CD14-positive monocyte (primary cell): ENCODE data around the gene ARHGEF9. TPM values are rescaled to one million over a fixed set of nuclear protein-coding genes. Genes with fewer than 3 reads are reported as not detected.

ENCODE experiments used
- DNase-seq, 3 donors: peaks; one replicate each; pipeline ENCODE4 v3.0.0-alpha.2; 2011 to 2022
- H2AFZ ChIP-seq: 2 replicates; pipeline ENCODE4 v1.6.0; 2012; ENCODE audit warnings: mild to moderate bottlenecking, low read depth, low read length, inconsistent platforms; ENCODE audit not compliant: insufficient read depth, poor library complexity, severe bottlenecking
- H3K27ac ChIP-seq, 2 donors: 1 replicate in 1 of 2; 2 replicates in 1 of 2; pipeline ENCODE4 v1.5.1; 2012 to 2013; ENCODE audit warnings: low read length in 2 of 2, control low read depth in 1 of 2, inconsistent platforms in 1 of 2, low read depth in 1 of 2, mild to moderate bottlenecking in 1 of 2
- H3K27me3 ChIP-seq, 2 donors: one replicate each; pipeline versions ENCODE4 v1.6.0 to v1.6.1; 2011 to 2013; ENCODE audit warnings: low read length in 2 of 2; ENCODE audit not compliant: control insufficient read depth in 2 of 2, insufficient read depth in 2 of 2
- H3K36me3 ChIP-seq, 2 donors: replicated peaks in 1 of 2; 1 replicate in 1 of 2; 2 replicates in 1 of 2; pipeline versions ENCODE4 v1.5.1 to v1.6.1; 2012 to 2013; ENCODE audit warnings: low read length in 2 of 2, control low read depth in 1 of 2, inconsistent platforms in 1 of 2, mild to moderate bottlenecking in 1 of 2; ENCODE audit not compliant: insufficient read depth in 2 of 2, control insufficient read depth in 1 of 2
- H3K4me1 ChIP-seq, 2 donors: 1 replicate in 1 of 2; 2 replicates in 1 of 2; pipeline versions ENCODE4 v1.5.1 to v1.6.1; 2012 to 2013; ENCODE audit warnings: low read length in 2 of 2, control low read depth in 1 of 2, inconsistent platforms in 1 of 2, mild to moderate bottlenecking in 1 of 2, moderate library complexity in 1 of 2; ENCODE audit not compliant: insufficient read depth in 2 of 2, control insufficient read depth in 1 of 2
- H3K4me2 ChIP-seq: replicated peaks from 2 replicates; pipeline ENCODE3; 2012; ENCODE audit warnings: low read length, moderate library complexity, mild to moderate bottlenecking; ENCODE audit not compliant: poor library complexity, severe bottlenecking; ENCODE audit errors: extremely low read depth
- H3K4me3 ChIP-seq, 3 experiments: fragments of 200-600 bp in 1 of 3; sonication (generic) in 1 of 3; replicated peaks in 1 of 3; 1 replicate in 2 of 3; 2 replicates in 1 of 3; pipeline ENCODE4 v1.5.1; 2011 to 2013; ENCODE audit warnings: low read length in 3 of 3, mild to moderate bottlenecking in 3 of 3, control low read depth in 2 of 3, low read depth in 2 of 3, inconsistent platforms in 1 of 3, moderate library complexity in 1 of 3
- H3K79me2 ChIP-seq: 2 replicates; pipeline ENCODE4 v1.6.0; 2012; ENCODE audit warnings: mild to moderate bottlenecking, control low read depth, inconsistent platforms, low read length, moderate library complexity; ENCODE audit not compliant: insufficient read depth
- H3K9ac ChIP-seq: 2 replicates; pipeline ENCODE4 v1.6.0; 2017; ENCODE audit warnings: low read length, mild to moderate bottlenecking; ENCODE audit not compliant: insufficient read depth, poor library complexity, severe bottlenecking
- H3K9me3 ChIP-seq, 2 donors: replicated peaks in 1 of 2; 1 replicate in 1 of 2; 2 replicates in 1 of 2; pipeline versions ENCODE4 v1.5.1 to v1.6.1; 2012 to 2013; ENCODE audit warnings: low read length in 2 of 2, control low read depth in 1 of 2; ENCODE audit not compliant: control insufficient read depth in 1 of 2, insufficient read depth in 1 of 2
- H4K20me1 ChIP-seq: 2 replicates; pipeline ENCODE4 v1.6.0; 2012; ENCODE audit warnings: mild to moderate bottlenecking, low read length, control low read depth, moderate library complexity; ENCODE audit not compliant: insufficient read depth
- H3K27ac Mint-ChIP-seq, 7 donors: one replicate each; pipeline ENCODE4 v1.8.0; 2020; ENCODE audit warnings: mild to moderate bottlenecking in 7 of 7, mixed read lengths in 7 of 7, moderate library complexity in 6 of 7, inconsistent platforms in 2 of 7
- H3K27me3 Mint-ChIP-seq, 3 donors: one replicate each; pipeline ENCODE4 v1.8.0; 2021 to 2022; ENCODE audit warnings: low read depth in 3 of 3, mild to moderate bottlenecking in 3 of 3, mixed read lengths in 3 of 3, moderate library complexity in 3 of 3, inconsistent platforms in 1 of 3
- H3K36me3 Mint-ChIP-seq, 2 donors: one replicate each; pipeline ENCODE4 v1.8.0; 2020; ENCODE audit warnings: mixed read lengths in 2 of 2, inconsistent platforms in 1 of 2, mild to moderate bottlenecking in 1 of 2
- H3K4me1 Mint-ChIP-seq: one replicate; pipeline ENCODE4 v1.8.0; 2020; ENCODE audit warnings: mild to moderate bottlenecking, mixed read lengths
- H3K4me3 Mint-ChIP-seq, 2 donors: one replicate each; pipeline ENCODE4 v1.8.0; 2020; ENCODE audit warnings: mild to moderate bottlenecking in 2 of 2, mixed read lengths in 2 of 2, moderate library complexity in 1 of 2
- H3K9me3 Mint-ChIP-seq, 7 donors: one replicate each; pipeline ENCODE4 v1.8.0; 2020 to 2022; ENCODE audit warnings: mixed read lengths in 7 of 7, mild to moderate bottlenecking in 6 of 7, moderate library complexity in 6 of 7, inconsistent platforms in 2 of 7
- WGBS: methylation state at CpG from one replicate; pipeline ENCODE4 v1.1.5; 2013; ENCODE audit warnings: missing lambda C conversion rate; ENCODE audit not compliant: insufficient coverage; 5-methylcytosine and 5-hydroxymethylcytosine counted together
- intact Hi-C, 2 donors: fragments of 100-400 bp; cut with micrococcal nuclease; formaldehyde crosslinking; loops; one replicate each; pipeline versions ENCODE4 v1.15.0 to v1.15.1; 2023
- polyA plus RNA-seq, 3 donors: library from polyadenylated mRNA; depleted of rRNA in 1 of 3; unstranded in 2 of 3; stranded (reverse) in 1 of 3; fragments of 300-500 nt in 2 of 3; fragments of >200 nt in 1 of 3; fragmentation: Illumina TruSeq in 2 of 3; gene quantifications; 1 replicate in 2 of 3; 2 replicates in 1 of 3; pipeline ENCODE4 v1.2.3, GENCODE V29; 2012 to 2021
- TF ChIP-seq, protein P1 (sequence below): fragments of 200-600 bp; IDR thresholded peaks from one replicate; pipeline ENCODE4 v1.8.0; 2022; ENCODE audit warnings: antibody characterized with exemption, mild to moderate bottlenecking

The ARHGEF9 gene
- polyA plus RNA-seq, 3 donors, result 0.84 to 5.5 (median 2.6) TPM

DNA sequence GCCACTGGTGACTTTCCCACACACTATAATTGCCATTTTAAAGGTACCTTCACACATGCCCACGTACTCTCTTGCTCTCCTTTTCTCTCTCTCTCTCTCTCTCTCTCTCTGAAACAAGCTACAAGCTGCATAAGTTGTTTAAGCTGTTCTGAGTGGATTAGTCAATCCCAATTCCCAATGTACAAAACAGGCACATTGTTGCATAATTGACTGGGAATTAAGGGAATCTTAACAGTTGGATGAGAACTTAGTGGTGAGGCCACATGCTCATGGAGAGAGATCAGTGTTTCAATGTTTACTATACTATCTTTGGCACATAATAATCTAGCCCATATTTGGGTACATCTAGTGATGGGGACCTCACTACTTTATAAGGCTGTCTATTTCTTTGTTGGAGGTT is 123.3 kb downstream of the ARHGEF9 start:
- H3K27me3 ChIP-seq, result no peaks in the 10 kb centered on the region
- H3K27ac ChIP-seq, result no peak overlapping the region
- H3K9ac ChIP-seq, result no peak overlapping the region
- H3K4me1 Mint-ChIP-seq, result peaks cover 6% of the 10 kb centered on the region
- TF ChIP-seq, protein P1, sequence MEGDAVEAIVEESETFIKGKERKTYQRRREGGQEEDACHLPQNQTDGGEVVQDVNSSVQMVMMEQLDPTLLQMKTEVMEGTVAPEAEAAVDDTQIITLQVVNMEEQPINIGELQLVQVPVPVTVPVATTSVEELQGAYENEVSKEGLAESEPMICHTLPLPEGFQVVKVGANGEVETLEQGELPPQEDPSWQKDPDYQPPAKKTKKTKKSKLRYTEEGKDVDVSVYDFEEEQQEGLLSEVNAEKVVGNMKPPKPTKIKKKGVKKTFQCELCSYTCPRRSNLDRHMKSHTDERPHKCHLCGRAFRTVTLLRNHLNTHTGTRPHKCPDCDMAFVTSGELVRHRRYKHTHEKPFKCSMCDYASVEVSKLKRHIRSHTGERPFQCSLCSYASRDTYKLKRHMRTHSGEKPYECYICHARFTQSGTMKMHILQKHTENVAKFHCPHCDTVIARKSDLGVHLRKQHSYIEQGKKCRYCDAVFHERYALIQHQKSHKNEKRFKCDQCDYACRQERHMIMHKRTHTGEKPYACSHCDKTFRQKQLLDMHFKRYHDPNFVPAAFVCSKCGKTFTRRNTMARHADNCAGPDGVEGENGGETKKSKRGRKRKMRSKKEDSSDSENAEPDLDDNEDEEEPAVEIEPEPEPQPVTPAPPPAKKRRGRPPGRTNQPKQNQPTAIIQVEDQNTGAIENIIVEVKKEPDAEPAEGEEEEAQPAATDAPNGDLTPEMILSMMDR, result no peak
- no peaks in the 10 kb centered on the region for H3K79me2 ChIP-seq
- no peak overlapping the region for H3K4me3 ChIP-seq
- H3K9me3 ChIP-seq, result no peaks in the 10 kb centered on the region
- intact Hi-C loops, result no loop called here
- DNase-seq, result no peak
- H3K27me3 Mint-ChIP-seq, result peaks cover 0 to 1% (median 0%) of the 10 kb centered on the region in 3 donors
- no CpG with 5 or more reads among the region's 1 CpG for WGBS
- no peak overlapping the region for H3K4me3 Mint-ChIP-seq
- no peak overlapping the region for H2AFZ ChIP-seq
- H3K36me3 Mint-ChIP-seq, result peaks cover 13 to 16% of the 10 kb centered on the region in 2 donors
- H3K36me3 ChIP-seq, result peaks cover 0 to 4% of the 10 kb centered on the region in 2 donors
- no peak overlapping the region for H3K27ac Mint-ChIP-seq
- no peaks in the 10 kb centered on the region for H3K4me1 ChIP-seq
- peaks cover 0 to 7% (median 0%) of the 10 kb centered on the region in 7 donors for H3K9me3 Mint-ChIP-seq
- H3K4me2 ChIP-seq, result no peak overlapping the region
- no peaks in the 10 kb centered on the region for H4K20me1 ChIP-seq

DNA sequence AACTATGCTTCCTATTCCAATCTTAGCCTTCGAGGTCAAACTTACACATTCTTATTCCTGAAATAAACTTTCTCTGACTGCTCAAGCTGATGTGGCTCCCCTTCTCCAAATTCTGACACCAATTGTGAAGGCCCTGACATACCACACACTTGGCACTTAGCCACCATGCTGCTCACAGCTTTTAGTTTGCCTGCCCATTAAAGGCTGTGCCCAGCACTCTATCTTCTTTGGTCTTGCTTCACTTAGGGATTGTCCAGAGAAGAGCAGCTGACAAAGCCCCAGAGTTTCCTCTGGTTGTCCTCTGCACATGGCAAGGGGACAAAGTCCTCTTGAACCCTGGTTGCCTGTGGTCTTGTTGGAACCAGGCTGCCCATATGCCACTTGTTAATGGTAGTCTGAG is 126.1 kb downstream of the ARHGEF9 start:
- no peak overlapping the region for H3K27ac ChIP-seq
- no peak overlapping the region for H3K27ac Mint-ChIP-seq
- H3K4me1 Mint-ChIP-seq, result peaks cover 6% of the 10 kb centered on the region
- H3K27me3 ChIP-seq, result no peaks in the 10 kb centered on the region
- no peaks in the 10 kb centered on the region for H3K9me3 ChIP-seq
- H3K36me3 ChIP-seq, result peaks cover 0 to 5% of the 10 kb centered on the region in 2 donors
- no peaks in the 10 kb centered on the region for H4K20me1 ChIP-seq
- H3K36me3 Mint-ChIP-seq, result peaks cover 7 to 22% of the 10 kb centered on the region in 2 donors
- no peak overlapping the region for H3K4me3 Mint-ChIP-seq
- no peak overlapping the region for H3K9ac ChIP-seq
- peaks cover 0 to 2% (median 0%) of the 10 kb centered on the region in 3 donors for H3K27me3 Mint-ChIP-seq
- no peak for DNase-seq
- no peak overlapping the region for H2AFZ ChIP-seq
- H3K4me3 ChIP-seq, result no peak overlapping the region
- no peak overlapping the region for H3K4me2 ChIP-seq
- WGBS, result 80% methylated on average over 1 of the region's 1 CpG
- intact Hi-C loops, result no loop called here
- TF ChIP-seq, protein P1, result no peak
- H3K9me3 Mint-ChIP-seq, result peaks cover 0 to 2% (median 0%) of the 10 kb centered on the region in 7 donors
- no peaks in the 10 kb centered on the region for H3K79me2 ChIP-seq
- H3K4me1 ChIP-seq, result no peaks in the 10 kb centered on the region
